ENCODE results near the gene TIMM23. TPM values are rescaled to one million over a fixed set of nuclear protein-coding genes. Genes with fewer than 3 reads are reported as not detected.
"Not testable (repeated sequence)": the region's sequence is repeated elsewhere in the genome, so short reads cannot be mapped to it uniquely, and the experiment has no call there.

The TIMM23 gene, protein sequence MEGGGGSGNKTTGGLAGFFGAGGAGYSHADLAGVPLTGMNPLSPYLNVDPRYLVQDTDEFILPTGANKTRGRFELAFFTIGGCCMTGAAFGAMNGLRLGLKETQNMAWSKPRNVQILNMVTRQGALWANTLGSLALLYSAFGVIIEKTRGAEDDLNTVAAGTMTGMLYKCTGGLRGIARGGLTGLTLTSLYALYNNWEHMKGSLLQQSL
- 10 to 100 TPM; 89.2 to 99.3 (median 96.4) TPM for total RNA-seq (2021; fragmentation: NEBNext Ultra II Directional; extraction: Animal tissue kit (Norgen Biotek cat#: 25700))
- long read RNA-seq, transcript TIMM23-201 (7 exons, 1,222 nt), result major isoform, 69 of 76 reads
- long read RNA-seq, partial matches to known transcripts, result 1 of 76 reads
- long read RNA-seq, other reads (novel, unspliced or antisense), result 6 of 76 reads

DNA sequence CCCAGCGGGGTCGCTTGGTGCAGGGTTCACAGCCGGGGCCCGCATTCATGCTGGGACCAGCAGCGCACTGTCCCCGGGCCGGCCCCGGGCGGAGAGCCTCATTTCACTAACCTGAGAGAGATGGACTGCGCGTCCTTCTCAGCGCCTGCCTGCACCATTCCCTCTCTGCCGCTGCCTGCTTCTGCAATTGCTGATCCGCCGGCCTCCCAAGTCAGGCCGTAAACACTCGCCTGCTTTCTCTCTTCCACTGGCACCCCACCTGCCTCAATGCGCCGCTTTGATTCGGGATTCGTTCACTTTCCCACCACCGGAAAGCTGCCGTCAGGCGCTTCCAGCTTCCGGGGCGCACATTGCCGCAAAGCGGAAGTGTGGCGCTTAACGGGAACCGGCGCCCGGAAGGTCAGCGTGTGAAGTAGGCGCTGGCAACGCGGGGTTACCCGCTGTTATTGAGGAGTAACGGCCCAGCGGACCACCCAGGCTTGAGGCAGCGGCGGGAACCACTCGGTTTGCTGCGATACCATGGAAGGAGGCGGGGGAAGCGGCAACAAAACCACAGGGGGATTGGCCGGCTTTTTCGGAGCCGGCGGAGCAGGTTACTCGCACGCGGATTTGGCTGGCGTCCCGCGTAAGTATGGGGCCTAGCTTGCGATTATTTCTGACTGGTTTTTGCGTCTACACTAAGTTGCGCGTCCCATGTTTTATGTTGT lies at the start of gene TIMM23:
Gene TIMM23 (plus strand): TSS at position 384 of the 707 bp plus-strand sequence. CDS start 136 bp downstream, at position 520.
- H3K9me3 Mint-ChIP-seq; H3K27me3 Mint-ChIP-seq (ENCODE audit: insufficient read depth); H3K36me3 Mint-ChIP-seq (ENCODE audit: low read depth): not testable (repeated sequence)
- DNase-seq, result peak; percentile 85
- peaks cover 37% of the 10 kb centered on the region for H3K4me1 Mint-ChIP-seq (ENCODE audit: low read depth)
- H3K27ac Mint-ChIP-seq, result peak within 1 kb of the TSS; percentile 98
- peak within 1 kb of the TSS; percentile 100 for H3K4me3 Mint-ChIP-seq

DNA sequence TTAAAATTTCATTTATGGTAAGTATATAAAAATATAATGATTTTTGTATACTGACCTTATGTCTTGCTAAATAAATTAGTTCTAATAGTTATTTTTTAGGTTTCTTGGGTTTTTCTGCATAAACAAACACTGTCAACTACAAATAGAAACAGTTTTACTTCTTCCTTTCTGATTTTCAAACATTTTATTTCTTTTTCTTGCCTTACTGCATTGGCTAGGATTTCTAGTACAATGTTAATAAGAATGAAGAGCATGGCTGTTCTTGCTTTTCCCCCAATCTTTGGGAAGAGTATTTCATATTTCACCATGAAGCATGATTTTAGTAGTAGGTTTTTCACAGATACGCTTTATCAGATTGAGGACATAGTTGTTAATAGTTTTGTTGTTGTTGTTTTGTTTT lies 45.5 kb upstream of the TIMM23 start:
- not testable (repeated sequence) for H3K27me3 Mint-ChIP-seq (ENCODE audit: insufficient read depth); H3K4me1 Mint-ChIP-seq (ENCODE audit: low read depth); H3K27ac Mint-ChIP-seq; H3K4me3 Mint-ChIP-seq; DNase-seq
- H3K9me3 Mint-ChIP-seq, result peaks cover 14% of the 10 kb centered on the region; the same call in 1 of the 2 replicates
- H3K36me3 Mint-ChIP-seq (ENCODE audit: low read depth), result peaks cover 17% of the 10 kb centered on the region

DNA sequence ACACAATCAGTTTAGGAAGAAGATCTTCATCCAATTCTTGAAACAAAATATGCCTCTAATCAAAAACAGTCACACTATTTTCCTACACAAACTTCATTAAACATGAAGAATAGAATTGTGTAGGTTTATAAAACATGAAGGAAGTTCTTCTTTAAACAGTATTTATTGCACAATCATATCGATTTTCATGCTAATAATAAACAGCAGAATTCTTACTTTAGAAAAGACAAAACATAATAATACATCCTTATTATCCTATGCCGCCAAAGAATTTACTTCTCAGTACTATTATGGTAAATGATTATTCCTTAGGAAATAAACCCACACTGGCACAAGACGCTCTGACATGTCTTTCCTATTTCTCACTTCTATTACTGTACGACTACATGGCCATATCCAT lies 41.0 kb upstream of the TIMM23 start:
- H3K36me3 Mint-ChIP-seq (ENCODE audit: low read depth), result peaks cover 23% of the 10 kb centered on the region
- peaks cover 14% of the 10 kb centered on the region; the same call in 1 of the 2 replicates for H3K9me3 Mint-ChIP-seq

DNA sequence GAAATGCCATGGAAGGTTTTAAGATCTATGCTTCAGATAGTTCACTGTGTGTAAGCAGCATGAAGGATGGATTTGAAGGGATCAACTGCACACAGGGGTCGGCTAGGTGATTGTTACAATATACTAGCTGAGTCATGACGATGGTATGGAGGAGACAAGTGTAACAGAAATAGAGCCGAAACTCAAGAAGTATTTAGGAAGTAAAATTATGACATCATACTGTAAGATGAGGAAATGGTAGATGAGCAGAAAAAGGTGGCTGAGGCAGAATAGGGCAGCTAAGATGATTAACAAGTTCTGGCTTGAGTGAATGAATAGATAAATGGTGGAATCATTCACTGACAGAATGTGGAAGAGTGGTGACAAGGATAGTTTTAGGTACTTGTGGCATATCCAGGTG lies 37.5 kb upstream of the TIMM23 start:
- H3K4me1 Mint-ChIP-seq (ENCODE audit: low read depth), result peaks cover 15% of the 10 kb centered on the region
- not testable (repeated sequence) for H3K27me3 Mint-ChIP-seq (ENCODE audit: insufficient read depth); H3K9me3 Mint-ChIP-seq; H3K36me3 Mint-ChIP-seq (ENCODE audit: low read depth); DNase-seq; H3K4me3 Mint-ChIP-seq; H3K27ac Mint-ChIP-seq

More for the DNA sequence above, 41.0 kb upstream of the TIMM23 start:
- not testable (repeated sequence) for DNase-seq; H3K27ac Mint-ChIP-seq; H3K4me1 Mint-ChIP-seq (ENCODE audit: low read depth); H3K27me3 Mint-ChIP-seq (ENCODE audit: insufficient read depth); H3K4me3 Mint-ChIP-seq

DNA sequence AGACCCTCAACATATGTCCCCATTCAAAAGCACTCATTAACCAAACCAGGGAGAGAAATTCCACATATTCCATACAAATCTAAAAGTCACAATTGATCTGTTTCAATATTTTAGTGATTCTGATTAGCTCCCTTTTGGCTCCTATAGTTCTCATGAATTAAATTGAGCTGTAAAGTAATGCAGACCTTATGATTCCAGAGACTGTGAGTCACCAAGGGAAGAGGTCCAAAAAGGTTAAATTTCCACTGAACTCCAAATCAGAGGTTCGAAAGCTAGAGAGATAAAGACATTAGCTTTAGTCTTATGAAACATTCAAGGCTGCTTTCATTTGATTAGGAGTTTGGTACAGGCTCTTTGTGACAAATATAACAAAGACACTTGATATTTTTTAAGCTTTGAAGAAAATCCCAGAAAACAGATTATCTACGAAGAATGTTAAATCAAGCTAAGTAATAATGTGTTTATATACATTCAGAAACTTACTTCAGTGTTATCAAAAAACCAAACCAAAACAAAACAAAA lies 33.1 kb upstream of the TIMM23 start:
- not testable (repeated sequence) for DNase-seq; H3K27me3 Mint-ChIP-seq (ENCODE audit: insufficient read depth); H3K4me3 Mint-ChIP-seq; H3K9me3 Mint-ChIP-seq; H3K36me3 Mint-ChIP-seq (ENCODE audit: low read depth); H3K27ac Mint-ChIP-seq
- H3K4me1 Mint-ChIP-seq (ENCODE audit: low read depth), result peaks cover 16% of the 10 kb centered on the region

DNA sequence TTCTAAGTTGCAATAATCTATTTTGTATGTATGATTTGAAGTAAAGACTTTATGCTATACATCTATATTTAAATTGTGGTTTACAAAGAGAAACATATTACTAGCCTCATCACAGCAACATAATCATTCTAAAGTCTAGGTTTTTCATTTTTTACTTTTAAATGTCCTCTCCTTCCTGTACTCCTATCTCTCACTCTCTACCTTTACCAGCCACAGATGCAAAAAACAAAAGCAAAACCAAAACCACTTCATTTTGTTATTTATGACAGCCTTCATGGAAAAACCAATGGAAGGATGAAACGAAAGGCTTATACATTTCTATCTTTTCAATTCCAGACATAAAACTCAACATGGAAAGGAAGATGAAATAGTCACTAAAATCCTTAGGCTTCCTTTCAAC lies 31.1 kb upstream of the TIMM23 start:
- H3K4me3 Mint-ChIP-seq; DNase-seq; H3K36me3 Mint-ChIP-seq (ENCODE audit: low read depth); H3K27me3 Mint-ChIP-seq (ENCODE audit: insufficient read depth); H3K27ac Mint-ChIP-seq; H3K9me3 Mint-ChIP-seq: not testable (repeated sequence)
- H3K4me1 Mint-ChIP-seq (ENCODE audit: low read depth), result peaks cover 11% of the 10 kb centered on the region

DNA sequence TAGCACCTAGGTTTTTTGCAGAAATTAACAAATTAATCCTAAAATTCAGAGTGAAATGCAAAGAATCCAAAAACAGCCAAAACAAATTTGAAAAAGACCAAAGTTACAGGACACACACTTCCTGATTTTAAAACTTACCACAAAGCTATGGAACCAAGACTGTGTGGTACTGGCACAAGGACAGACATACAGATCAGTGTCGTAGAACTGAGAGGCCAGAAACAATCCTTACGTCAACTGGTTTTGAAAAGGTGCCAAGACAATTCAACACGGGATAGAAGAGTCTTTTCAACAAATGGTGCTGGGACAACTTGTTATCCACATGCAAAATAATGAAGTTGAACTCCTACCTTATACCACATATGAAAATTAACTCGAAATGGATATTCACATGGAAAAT lies 26.8 kb upstream of the TIMM23 start:
- DNase-seq; H3K9me3 Mint-ChIP-seq; H3K36me3 Mint-ChIP-seq (ENCODE audit: low read depth); H3K27ac Mint-ChIP-seq; H3K4me3 Mint-ChIP-seq; H3K27me3 Mint-ChIP-seq (ENCODE audit: insufficient read depth): not testable (repeated sequence)
- peaks cover 14% of the 10 kb centered on the region for H3K4me1 Mint-ChIP-seq (ENCODE audit: low read depth)

DNA sequence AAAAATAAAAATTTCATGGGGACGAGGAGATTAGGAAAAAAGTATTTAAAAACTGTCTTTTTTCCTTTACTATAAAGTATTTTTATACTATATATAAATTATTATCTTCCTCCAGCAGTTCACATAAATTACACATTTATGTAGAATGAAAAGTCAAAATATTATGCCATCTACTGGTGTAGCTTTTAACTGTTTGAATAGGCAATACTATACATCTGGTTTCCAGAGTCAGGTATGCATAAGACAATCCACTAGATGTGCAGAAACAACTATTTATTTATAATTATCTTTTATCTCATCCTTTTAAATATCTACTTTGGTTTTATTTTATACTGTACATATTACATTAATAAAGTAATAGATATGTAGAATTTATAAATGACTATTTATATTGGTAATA lies 24.9 kb upstream of the TIMM23 start:
- peaks cover 14% of the 10 kb centered on the region for H3K4me1 Mint-ChIP-seq (ENCODE audit: low read depth)
- H3K4me3 Mint-ChIP-seq; DNase-seq; H3K9me3 Mint-ChIP-seq; H3K27ac Mint-ChIP-seq; H3K36me3 Mint-ChIP-seq (ENCODE audit: low read depth); H3K27me3 Mint-ChIP-seq (ENCODE audit: insufficient read depth): not testable (repeated sequence)
- TF ChIP-seq, protein P1, sequence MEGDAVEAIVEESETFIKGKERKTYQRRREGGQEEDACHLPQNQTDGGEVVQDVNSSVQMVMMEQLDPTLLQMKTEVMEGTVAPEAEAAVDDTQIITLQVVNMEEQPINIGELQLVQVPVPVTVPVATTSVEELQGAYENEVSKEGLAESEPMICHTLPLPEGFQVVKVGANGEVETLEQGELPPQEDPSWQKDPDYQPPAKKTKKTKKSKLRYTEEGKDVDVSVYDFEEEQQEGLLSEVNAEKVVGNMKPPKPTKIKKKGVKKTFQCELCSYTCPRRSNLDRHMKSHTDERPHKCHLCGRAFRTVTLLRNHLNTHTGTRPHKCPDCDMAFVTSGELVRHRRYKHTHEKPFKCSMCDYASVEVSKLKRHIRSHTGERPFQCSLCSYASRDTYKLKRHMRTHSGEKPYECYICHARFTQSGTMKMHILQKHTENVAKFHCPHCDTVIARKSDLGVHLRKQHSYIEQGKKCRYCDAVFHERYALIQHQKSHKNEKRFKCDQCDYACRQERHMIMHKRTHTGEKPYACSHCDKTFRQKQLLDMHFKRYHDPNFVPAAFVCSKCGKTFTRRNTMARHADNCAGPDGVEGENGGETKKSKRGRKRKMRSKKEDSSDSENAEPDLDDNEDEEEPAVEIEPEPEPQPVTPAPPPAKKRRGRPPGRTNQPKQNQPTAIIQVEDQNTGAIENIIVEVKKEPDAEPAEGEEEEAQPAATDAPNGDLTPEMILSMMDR (IDR thresholded peaks at IDR 0.05), result peak; percentile 48; the same call in 1 of the 2 replicates

DNA sequence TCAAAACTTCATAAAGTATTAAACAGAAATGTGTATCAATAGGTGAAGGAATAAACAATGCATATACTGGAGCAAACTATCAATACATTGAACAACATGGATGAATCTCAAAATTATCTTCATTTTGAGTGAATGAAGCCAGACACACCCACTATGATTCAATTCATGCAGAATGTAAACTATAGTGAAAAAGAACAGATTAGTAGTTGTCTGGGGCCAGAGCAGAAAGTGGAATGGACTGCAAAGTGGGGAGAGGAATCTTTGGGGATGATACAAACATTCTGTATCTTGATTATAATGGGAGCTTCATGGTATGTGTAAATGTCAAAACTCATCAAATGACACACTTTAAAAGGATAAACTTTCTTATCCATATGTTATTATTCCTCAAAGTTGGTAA lies 23.5 kb upstream of the TIMM23 start:
- peak overlapping the region; percentile 15; the same call in 1 of the 2 replicates for H3K27ac Mint-ChIP-seq
- peak; percentile 29 for DNase-seq

DNA sequence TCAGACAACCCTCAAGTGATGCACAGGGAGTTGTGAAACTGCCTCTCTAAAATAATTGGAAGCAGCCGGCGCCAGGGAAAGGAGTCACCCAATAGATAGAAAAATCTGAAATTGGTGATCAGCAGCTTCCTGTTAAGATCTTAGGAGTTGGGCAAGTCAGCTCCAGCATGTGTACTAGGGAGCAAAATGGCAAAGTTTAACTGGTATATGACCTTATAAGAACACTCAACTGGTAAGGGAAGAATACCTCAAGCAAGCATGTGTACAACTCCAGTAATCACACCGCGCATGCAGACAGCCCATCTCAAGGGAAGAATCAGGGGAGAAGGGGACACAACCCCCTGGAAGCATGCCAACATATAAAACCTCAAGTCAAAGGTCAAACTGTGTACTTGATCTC lies 17.9 kb upstream of the TIMM23 start:
- not testable (repeated sequence) for DNase-seq; H3K36me3 Mint-ChIP-seq (ENCODE audit: low read depth)

More for the DNA sequence above, 23.5 kb upstream of the TIMM23 start:
- not testable (repeated sequence) for H3K36me3 Mint-ChIP-seq (ENCODE audit: low read depth); H3K9me3 Mint-ChIP-seq; H3K27me3 Mint-ChIP-seq (ENCODE audit: insufficient read depth); H3K4me3 Mint-ChIP-seq
- peaks cover 14% of the 10 kb centered on the region for H3K4me1 Mint-ChIP-seq (ENCODE audit: low read depth)

DNA sequence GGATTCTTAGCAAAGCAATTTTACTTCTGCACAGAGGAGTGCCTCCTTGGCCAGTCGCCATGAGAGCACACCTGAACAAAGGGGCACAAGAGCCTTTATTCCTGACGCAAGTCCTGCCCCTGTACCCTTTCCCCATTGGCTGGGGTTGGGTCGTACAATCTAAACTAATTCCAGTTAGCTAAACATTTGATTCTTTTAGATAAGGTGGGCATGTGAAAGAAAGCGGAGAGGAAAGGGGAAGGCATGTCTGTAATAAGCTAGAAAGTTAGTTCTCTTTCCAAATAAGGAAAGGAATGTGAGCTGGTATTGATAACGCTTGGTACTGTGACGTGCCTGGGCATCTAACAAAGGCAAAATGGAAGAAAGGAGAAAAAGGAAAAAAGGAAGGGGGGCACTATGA lies 15.7 kb upstream of the TIMM23 start:
- not testable (repeated sequence) for H3K4me1 Mint-ChIP-seq (ENCODE audit: low read depth); DNase-seq; H3K27me3 Mint-ChIP-seq (ENCODE audit: insufficient read depth); H3K27ac Mint-ChIP-seq; H3K36me3 Mint-ChIP-seq (ENCODE audit: low read depth); H3K9me3 Mint-ChIP-seq; H3K4me3 Mint-ChIP-seq

More for the DNA sequence above, 17.9 kb upstream of the TIMM23 start:
- not testable (repeated sequence) for H3K27me3 Mint-ChIP-seq (ENCODE audit: insufficient read depth); H3K4me3 Mint-ChIP-seq; H3K27ac Mint-ChIP-seq; H3K9me3 Mint-ChIP-seq; H3K4me1 Mint-ChIP-seq (ENCODE audit: low read depth)

DNA sequence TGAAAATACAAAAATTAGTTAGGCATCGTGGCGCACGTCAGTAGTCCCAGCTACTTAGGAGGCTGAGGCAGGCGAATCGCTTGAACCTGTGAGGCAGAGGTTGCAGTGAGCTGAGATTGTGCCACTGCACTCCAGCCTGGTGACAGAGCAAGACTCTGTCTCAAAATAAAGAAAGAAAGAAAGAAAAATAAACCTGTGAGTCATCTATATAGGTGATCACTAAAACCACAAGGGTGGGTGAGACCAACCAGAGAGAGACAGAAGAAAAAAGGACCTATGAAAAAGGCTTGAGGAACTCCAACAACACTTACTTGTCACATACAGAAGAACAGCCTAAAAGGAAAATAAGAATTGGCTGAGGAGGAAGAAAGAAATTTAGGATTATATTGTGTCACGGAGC lies 14.4 kb upstream of the TIMM23 start:
- H3K36me3 Mint-ChIP-seq (ENCODE audit: low read depth); H3K4me3 Mint-ChIP-seq; H3K27me3 Mint-ChIP-seq (ENCODE audit: insufficient read depth); DNase-seq; H3K9me3 Mint-ChIP-seq; H3K4me1 Mint-ChIP-seq (ENCODE audit: low read depth): not testable (repeated sequence)
- H3K27ac Mint-ChIP-seq, result peak overlapping the region; percentile 49; the same call in 1 of the 2 replicates
